ENCODE results near the gene MYOCOS. TPM values are rescaled to one million over a fixed set of nuclear protein-coding genes. Genes with fewer than 3 reads are reported as not detected.

MYOCOS gene
- total RNA-seq, 4 donors from 2014 or later = not detected

DNA sequence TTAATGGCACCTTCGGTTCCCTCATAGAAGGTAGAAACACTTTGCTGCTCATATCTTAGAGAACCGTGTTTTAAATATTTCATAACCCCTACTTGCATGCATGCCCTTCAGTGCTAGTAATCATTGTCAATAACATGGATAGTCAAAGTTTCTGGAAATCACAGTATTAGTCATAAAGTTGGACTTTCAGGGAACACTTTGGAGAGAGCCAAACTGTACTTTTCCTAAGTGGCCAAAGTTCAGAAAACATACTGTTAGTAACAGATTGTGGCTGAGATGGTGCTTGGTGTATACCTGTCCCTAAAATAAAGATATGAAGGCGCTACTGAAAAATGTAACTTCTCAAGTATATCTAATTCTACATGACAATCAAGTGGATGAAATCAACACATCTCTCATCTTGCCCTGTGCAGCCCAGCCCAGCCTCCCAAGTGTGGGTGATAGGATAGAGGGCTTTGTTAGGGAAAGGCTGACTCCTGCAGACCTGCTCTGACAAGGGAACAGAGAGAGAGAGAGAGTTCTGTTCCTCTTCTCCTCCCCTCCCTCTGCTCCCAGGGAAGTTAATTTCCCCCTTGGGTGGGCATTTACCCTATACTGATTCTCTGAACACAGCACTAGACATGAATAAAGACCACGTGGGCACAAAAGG lies 16.0 kb downstream of the MYOCOS start:
- DNase-seq (ENCODE audit: low spot score in 2 of 2) = no peak
- WGBS = 73% methylated on average over 4 of the region's 4 CpGs
- H3K27me3 ChIP-seq = no peaks in the 10 kb centered on the region
- TF ChIP-seq, protein P1, sequence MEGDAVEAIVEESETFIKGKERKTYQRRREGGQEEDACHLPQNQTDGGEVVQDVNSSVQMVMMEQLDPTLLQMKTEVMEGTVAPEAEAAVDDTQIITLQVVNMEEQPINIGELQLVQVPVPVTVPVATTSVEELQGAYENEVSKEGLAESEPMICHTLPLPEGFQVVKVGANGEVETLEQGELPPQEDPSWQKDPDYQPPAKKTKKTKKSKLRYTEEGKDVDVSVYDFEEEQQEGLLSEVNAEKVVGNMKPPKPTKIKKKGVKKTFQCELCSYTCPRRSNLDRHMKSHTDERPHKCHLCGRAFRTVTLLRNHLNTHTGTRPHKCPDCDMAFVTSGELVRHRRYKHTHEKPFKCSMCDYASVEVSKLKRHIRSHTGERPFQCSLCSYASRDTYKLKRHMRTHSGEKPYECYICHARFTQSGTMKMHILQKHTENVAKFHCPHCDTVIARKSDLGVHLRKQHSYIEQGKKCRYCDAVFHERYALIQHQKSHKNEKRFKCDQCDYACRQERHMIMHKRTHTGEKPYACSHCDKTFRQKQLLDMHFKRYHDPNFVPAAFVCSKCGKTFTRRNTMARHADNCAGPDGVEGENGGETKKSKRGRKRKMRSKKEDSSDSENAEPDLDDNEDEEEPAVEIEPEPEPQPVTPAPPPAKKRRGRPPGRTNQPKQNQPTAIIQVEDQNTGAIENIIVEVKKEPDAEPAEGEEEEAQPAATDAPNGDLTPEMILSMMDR (IDR thresholded peaks at IDR 0.05) = no peak
- TF ChIP-seq EP300 (IDR thresholded peaks at IDR 0.05) = no peak
- TF ChIP-seq POLR2AphosphoS5 (IDR thresholded peaks at IDR 0.05) = no peak
- no peak for TF ChIP-seq POLR2A (IDR thresholded peaks at IDR 0.05)
- H3K4me1 ChIP-seq = no peaks in the 10 kb centered on the region
- no peak overlapping the region for H3K27ac ChIP-seq
- H3K36me3 ChIP-seq = no peaks in the 10 kb centered on the region
- H3K9me3 ChIP-seq = no peaks in the 10 kb centered on the region
- H3K4me3 ChIP-seq = no peak overlapping the region

DNA sequence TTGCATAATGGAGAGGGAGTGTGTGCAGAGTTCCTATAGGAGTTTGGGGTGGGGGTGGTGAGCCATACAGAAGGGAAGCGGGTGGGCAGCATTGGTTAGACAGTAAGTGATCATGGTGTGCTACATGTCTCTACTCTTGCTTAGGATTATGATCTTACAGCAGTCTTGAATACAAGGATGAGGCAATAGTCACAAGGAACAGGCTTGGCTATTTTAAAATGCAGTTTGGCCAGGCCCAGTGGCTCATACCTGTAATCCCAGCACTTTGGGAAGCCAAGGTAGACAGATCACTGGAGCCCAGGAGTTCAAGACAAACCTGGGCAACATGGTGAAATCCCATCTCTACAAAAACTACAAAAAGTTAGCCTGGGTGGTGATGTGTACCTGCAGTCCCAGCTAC lies 18.2 kb downstream of the MYOCOS start:
- Histone ChIP-seq H3K9me3 (no peaks in the 10 kb centered on the region), H3K27ac (no peak overlapping the region), H3K4me3 (no peak overlapping the region), H3K27me3 (no peaks in the 10 kb centered on the region), H3K4me1 (peaks cover 8% of the 10 kb centered on the region), H3K36me3 (no peaks in the 10 kb centered on the region)
- no peak for DNase-seq (ENCODE audit: low spot score in 2 of 2)
- TF ChIP-seq, protein P1 (IDR thresholded peaks at IDR 0.05) = no peak
- TF ChIP-seq EP300 (IDR thresholded peaks at IDR 0.05) (no peak), POLR2AphosphoS5 (IDR thresholded peaks at IDR 0.05) (no peak), POLR2A (IDR thresholded peaks at IDR 0.05) (no peak)
- WGBS = 96% methylated on average over 1 of the region's 1 CpG

DNA sequence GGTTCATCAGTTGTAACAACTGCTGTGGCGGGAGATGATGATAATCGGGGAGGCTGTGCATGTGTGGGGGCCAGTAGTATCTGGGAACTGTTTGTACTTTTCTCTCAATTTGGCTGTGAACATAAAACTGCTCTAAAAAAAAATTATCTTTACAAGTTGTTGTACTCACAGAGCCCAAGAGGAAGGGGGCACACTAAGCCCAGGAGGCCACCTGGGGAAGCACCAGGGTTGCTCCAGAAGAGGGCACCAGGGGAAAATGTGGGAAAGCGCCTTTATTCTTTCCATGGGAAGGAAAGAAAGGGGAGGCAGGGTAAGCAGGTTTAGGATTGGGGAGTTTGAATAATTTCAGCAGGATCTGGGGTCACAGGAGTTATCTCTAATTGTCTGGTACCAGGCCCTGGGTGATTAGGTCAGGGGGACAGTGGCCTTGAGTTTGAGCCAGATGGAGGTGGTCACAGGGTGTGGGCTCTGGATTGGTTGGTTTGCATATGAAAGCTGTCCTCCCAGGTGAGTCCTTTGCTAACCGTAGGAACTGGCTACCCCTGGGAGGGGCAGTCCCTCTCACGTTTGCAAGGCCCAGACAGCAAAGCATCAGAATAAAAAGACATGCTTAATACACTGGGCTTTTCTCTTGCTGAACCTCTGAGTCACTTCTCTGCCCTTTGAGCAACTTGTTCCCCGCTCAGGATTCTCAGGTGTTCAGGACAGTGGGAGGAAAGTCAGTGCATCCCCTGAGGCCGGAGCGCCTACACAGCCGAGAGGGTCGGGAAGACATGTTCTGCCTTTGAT lies 19.2 kb downstream of the MYOCOS start:
- Histone ChIP-seq H3K9me3 (no peaks in the 10 kb centered on the region), H3K4me3 (no peak overlapping the region), H3K4me1 (peaks cover 17% of the 10 kb centered on the region), H3K27ac (no peak overlapping the region), H3K27me3 (no peaks in the 10 kb centered on the region), H3K36me3 (no peaks in the 10 kb centered on the region)
- no peak for DNase-seq (ENCODE audit: low spot score in 2 of 2)
- 72% methylated on average over 9 of the region's 10 CpGs for WGBS
- TF ChIP-seq POLR2A (IDR thresholded peaks at IDR 0.05) (no peak), EP300 (IDR thresholded peaks at IDR 0.05) (no peak), POLR2AphosphoS5 (IDR thresholded peaks at IDR 0.05) (no peak)
- TF ChIP-seq, protein P1 (IDR thresholded peaks at IDR 0.05) = no peak

DNA sequence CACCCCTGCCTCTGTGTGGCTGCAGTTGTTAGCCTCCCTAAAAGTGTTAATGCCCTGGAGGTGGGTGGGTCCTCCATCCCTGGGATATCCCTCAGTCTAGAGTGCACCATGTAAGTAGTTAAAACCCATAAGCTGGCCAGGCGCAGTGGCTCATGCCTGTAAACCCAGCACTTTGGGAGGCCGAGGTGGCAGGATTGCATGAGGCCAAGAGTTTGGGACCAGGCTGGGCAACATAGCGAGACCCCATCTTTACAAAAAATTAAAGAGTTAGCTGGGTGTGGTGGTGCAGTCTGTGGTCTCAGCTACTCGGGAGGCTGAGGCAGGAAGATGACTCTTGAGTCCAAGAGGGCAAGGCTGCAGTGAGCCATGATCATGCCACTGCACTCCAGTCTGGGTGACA lies 20.2 kb downstream of the MYOCOS start:
- TF ChIP-seq POLR2AphosphoS5 (IDR thresholded peaks at IDR 0.05) (no peak), POLR2A (IDR thresholded peaks at IDR 0.05) (no peak), EP300 (IDR thresholded peaks at IDR 0.05) (no peak)
- TF ChIP-seq, protein P1 (IDR thresholded peaks at IDR 0.05) = no peak
- no peak overlapping the region for H3K4me3 ChIP-seq
- no peak overlapping the region for H3K27ac ChIP-seq
- 88% methylated on average over 4 of the region's 4 CpGs for WGBS
- H3K27me3 ChIP-seq = no peaks in the 10 kb centered on the region
- no peaks in the 10 kb centered on the region for H3K9me3 ChIP-seq
- H3K4me1 ChIP-seq = peaks cover 20% of the 10 kb centered on the region
- H3K36me3 ChIP-seq = no peaks in the 10 kb centered on the region
- no peak for DNase-seq (ENCODE audit: low spot score in 2 of 2)

DNA sequence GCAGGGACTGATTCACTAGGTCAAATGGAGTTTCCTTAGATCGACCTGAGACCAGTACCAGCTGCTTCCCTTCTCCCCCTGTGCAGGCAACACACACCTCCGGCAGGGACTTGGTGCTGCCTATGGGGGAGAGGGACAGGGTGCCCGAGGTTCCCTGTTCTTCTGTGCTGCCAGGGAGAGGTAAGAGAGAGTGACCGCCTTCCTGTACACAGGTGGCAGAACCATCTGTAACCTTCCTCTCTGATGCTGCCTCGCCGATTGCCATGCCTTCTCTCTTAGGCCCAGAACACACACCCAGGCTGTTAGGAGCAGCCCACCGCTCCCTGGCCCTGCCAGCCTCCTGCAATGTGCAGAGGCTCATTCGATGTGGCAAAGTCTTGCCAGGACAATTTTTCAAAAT lies 21.1 kb downstream of the MYOCOS start:
- H3K36me3 ChIP-seq = no peaks in the 10 kb centered on the region
- no peaks in the 10 kb centered on the region for H3K9me3 ChIP-seq
- DNase-seq (ENCODE audit: low spot score in 2 of 2) = no peak
- H3K27me3 ChIP-seq = no peaks in the 10 kb centered on the region
- peaks cover 20% of the 10 kb centered on the region for H3K4me1 ChIP-seq
- TF ChIP-seq, protein P1 (IDR thresholded peaks at IDR 0.05) = no peak
- TF ChIP-seq POLR2AphosphoS5 (IDR thresholded peaks at IDR 0.05) (no peak), POLR2A (IDR thresholded peaks at IDR 0.05) (no peak), EP300 (IDR thresholded peaks at IDR 0.05) (no peak)
- no peak overlapping the region for H3K4me3 ChIP-seq
- WGBS = 79% methylated on average over 8 of the region's 8 CpGs
- H3K27ac ChIP-seq = no peak overlapping the region

All from suprapubic skin (tissue), 4 donors.